Right cardiac atrium (tissue), 5 donors: Measurements from ENCODE around the gene PRKAR1A. TPM values are rescaled to one million over a fixed set of nuclear protein-coding genes. Genes with fewer than 3 reads are reported as not detected.

ENCODE experiments used
- ATAC-seq, 2 donors: fragments of 200-7000 bp; cut with Tn5 transposase; one replicate each; pipeline versions ENCODE4 v1.8.0 to v1.9.1; 2020; ENCODE audit warnings: moderate library complexity in 2 of 2, mild to moderate bottlenecking in 1 of 2
- DNase-seq, 3 donors: peaks; one replicate each; pipeline ENCODE4 v3.0.0-alpha.2; 2020
- H3K27ac ChIP-seq: one replicate; pipeline ENCODE4 v1.5.1; 2013; ENCODE audit warnings: mild to moderate bottlenecking, low read length, control low read depth, moderate library complexity
- H3K27me3 ChIP-seq: one replicate; pipeline ENCODE4 v1.6.1; 2013; ENCODE audit not compliant: control insufficient read depth, insufficient read depth
- H3K4me1 ChIP-seq: one replicate; pipeline ENCODE4 v1.6.1; 2013; ENCODE audit warnings: low read length; ENCODE audit not compliant: control insufficient read depth, insufficient read depth
- H3K4me3 ChIP-seq: one replicate; pipeline ENCODE4 v1.5.1; 2013; ENCODE audit warnings: low read length, control low read depth
- H3K9me3 ChIP-seq: one replicate; pipeline ENCODE4 v1.6.1; 2013; ENCODE audit warnings: low read length; ENCODE audit not compliant: control insufficient read depth
- WGBS: extraction: QIAGEN DNeasy Blood & Tissue Kit; methylation state at CpG from one replicate; pipeline ENCODE4 v1.1.7; 2013; 5-methylcytosine and 5-hydroxymethylcytosine counted together
- intact Hi-C, 4 donors: fragments of 100-400 bp; cut with DNase I; formaldehyde crosslinking; loops; one replicate each; pipeline versions ENCODE4 v1.11.0 to v1.14.0; 2022 to 2023
- polyA plus RNA-seq: library from polyadenylated mRNA; stranded (reverse); fragments of 200-250 nt; gene quantifications from one replicate; pipeline ENCODE4 v1.2.3, GENCODE V29; 2013
- total RNA-seq, 4 donors: library from RNA; stranded (reverse); fragmentation: NEBNext Ultra II Directional; extraction: Animal tissue kit (Norgen Biotek cat#: 25700); gene quantifications; one replicate each; pipeline ENCODE4 v1.2.1, GENCODE V29; 2021
- donor health status: healthy with polysubstance abuse.
- donor health status: DM: no; HTN: yes; CAD: no.
- donor health status: DM: no; HTN: no; CAD: no.
- donor health status: DM: no; HTN: yes; CAD: no; lungs with severe emphysema.
- donor health status: DM: yes; HTN: yes; CAD: no.

The PRKAR1A gene
- total and polyA plus RNA-seq, 5 donors, result 187 to 768 (median 582) TPM

GRCh38 chr17:68567035-68567434 is 54.8 kb downstream of the PRKAR1A start:
- Histone ChIP-seq H3K27ac (no peak overlapping the region), H3K9me3 (no peaks in the 10 kb centered on the region), H3K27me3 (no peaks in the 10 kb centered on the region), H3K4me1 (no peaks in the 10 kb centered on the region), H3K4me3 (no peak overlapping the region)
- intact Hi-C loops, result no loop called here
- DNase-seq, result no peak
- WGBS, result 61% methylated on average over 3 of the region's 3 CpGs
- ATAC-seq, result no peak

DNA sequence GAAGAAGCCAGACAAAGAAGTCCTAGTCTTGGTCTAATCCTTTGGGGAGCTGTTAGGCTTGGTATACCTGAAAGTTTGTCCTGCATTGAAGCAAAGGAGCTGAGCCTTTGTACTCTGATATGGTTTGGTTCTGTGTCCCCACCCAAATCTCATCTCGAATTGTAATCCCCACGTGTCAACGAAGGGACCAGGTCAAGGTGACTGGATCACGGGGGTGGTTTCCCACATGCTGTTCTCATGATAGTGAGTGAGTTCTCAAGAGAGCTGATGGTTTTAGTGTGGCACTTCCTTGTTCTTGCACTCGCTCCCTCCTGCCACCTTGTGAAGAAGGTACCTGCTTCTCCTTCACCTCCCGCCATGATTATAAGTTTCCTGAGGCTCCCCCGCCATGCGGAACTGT is 55.4 kb downstream of the PRKAR1A start:
- WGBS, result 94% methylated on average over 8 of the region's 8 CpGs
- intact Hi-C loops, result no loop called here
- Histone ChIP-seq H3K27me3 (no peaks in the 10 kb centered on the region), H3K9me3 (no peaks in the 10 kb centered on the region), H3K4me3 (no peak overlapping the region), H3K4me1 (no peaks in the 10 kb centered on the region), H3K27ac (no peak overlapping the region)
- ATAC-seq (no peak), DNase-seq (no peak)

GRCh38 chr17:68568581-68568980 is 56.4 kb downstream of the PRKAR1A start:
- Histone ChIP-seq H3K9me3 (no peaks in the 10 kb centered on the region), H3K27me3 (no peaks in the 10 kb centered on the region), H3K4me3 (no peak overlapping the region), H3K27ac (no peak overlapping the region), H3K4me1 (no peaks in the 10 kb centered on the region)
- 87% methylated on average over 2 of the region's 2 CpGs for WGBS
- intact Hi-C loops, result no loop called here
- DNase-seq, result no peak
- no peak for ATAC-seq

GRCh38 chr17:68569346-68569745 is 57.1 kb downstream of the PRKAR1A start:
- ATAC-seq (no peak), DNase-seq (no peak)
- Histone ChIP-seq H3K27me3 (no peaks in the 10 kb centered on the region), H3K27ac (no peak overlapping the region), H3K4me1 (no peaks in the 10 kb centered on the region), H3K9me3 (no peaks in the 10 kb centered on the region), H3K4me3 (no peak overlapping the region)
- intact Hi-C loops, result no loop called here

DNA sequence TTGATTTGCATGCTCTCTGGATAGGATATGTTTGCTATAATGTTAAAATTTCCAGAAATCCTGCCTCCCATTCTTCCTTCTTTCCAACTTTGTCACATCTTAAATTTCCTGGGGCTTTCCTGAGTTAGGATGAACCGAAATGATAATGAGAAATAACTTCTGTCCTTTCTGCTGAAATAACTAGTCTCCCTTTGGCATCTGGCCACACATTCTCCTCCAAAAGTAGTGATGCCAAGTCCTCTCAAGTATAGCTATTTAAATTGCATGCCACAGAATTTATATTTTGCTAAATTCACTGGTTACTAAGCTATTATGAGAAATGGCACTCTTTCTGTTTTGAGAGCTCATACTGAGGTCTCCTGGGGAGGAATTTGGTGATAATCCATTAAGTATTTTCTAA is 58.3 kb downstream of the PRKAR1A start:
- H3K27me3 ChIP-seq, result no peaks in the 10 kb centered on the region
- no peak for ATAC-seq
- H3K9me3 ChIP-seq, result no peaks in the 10 kb centered on the region
- H3K4me3 ChIP-seq, result no peak overlapping the region
- WGBS, result 41% methylated on average over 1 of the region's 1 CpG
- H3K27ac ChIP-seq, result no peak overlapping the region
- DNase-seq, result no peak
- intact Hi-C loops, result no loop called here
- no peaks in the 10 kb centered on the region for H3K4me1 ChIP-seq

GRCh38 chr17:68572138-68572842 is 60.1 kb downstream of the PRKAR1A start:
- Histone ChIP-seq H3K27me3 (no peaks in the 10 kb centered on the region), H3K4me3 (no peak overlapping the region), H3K27ac (no peak overlapping the region), H3K9me3 (no peaks in the 10 kb centered on the region), H3K4me1 (peaks cover 2% of the 10 kb centered on the region)
- ATAC-seq (no peak), DNase-seq (no peak)
- intact Hi-C loops, result no loop called here
- 86% methylated on average over 6 of the region's 6 CpGs for WGBS

GRCh38 chr17:68573338-68573737 is 61.1 kb downstream of the PRKAR1A start:
- DNase-seq (no peak), ATAC-seq (no peak)
- WGBS, result 91% methylated on average over 1 of the region's 1 CpG
- H3K4me3 ChIP-seq, result no peak overlapping the region
- no peaks in the 10 kb centered on the region for H3K27me3 ChIP-seq
- no peaks in the 10 kb centered on the region for H3K9me3 ChIP-seq
- H3K27ac ChIP-seq, result no peak overlapping the region
- intact Hi-C loops, result no loop called here
- peaks cover 2% of the 10 kb centered on the region for H3K4me1 ChIP-seq

GRCh38 chr17:68576137-68576536 is 63.9 kb downstream of the PRKAR1A start:
- ATAC-seq, result no peak
- intact Hi-C loops, result no loop called here
- H3K4me3 ChIP-seq, result no peak overlapping the region
- no peaks in the 10 kb centered on the region for H3K27me3 ChIP-seq
- H3K9me3 ChIP-seq, result no peaks in the 10 kb centered on the region
- H3K27ac ChIP-seq, result no peak overlapping the region
- no peak for DNase-seq
- WGBS, result 99% methylated on average over 2 of the region's 2 CpGs
- H3K4me1 ChIP-seq, result peaks cover 5% of the 10 kb centered on the region

- H3K4me1 ChIP-seq, result peaks cover 5% of the 10 kb centered on the region
- intact Hi-C loops, result no loop called here
- WGBS, result 59% methylated on average over 8 of the region's 8 CpGs
- H3K4me3 ChIP-seq, result no peak overlapping the region
- peak; percentile 49 to 52 for ATAC-seq
- DNase-seq, result peak in 2 of 3 donors; percentile 33 to 62
- no peaks in the 10 kb centered on the region for H3K9me3 ChIP-seq
- no peak overlapping the region for H3K27ac ChIP-seq
- H3K27me3 ChIP-seq, result no peaks in the 10 kb centered on the region
These were observed 64.7 kb downstream of the PRKAR1A start for GRCh38 chr17:68576811-68577496.

DNA sequence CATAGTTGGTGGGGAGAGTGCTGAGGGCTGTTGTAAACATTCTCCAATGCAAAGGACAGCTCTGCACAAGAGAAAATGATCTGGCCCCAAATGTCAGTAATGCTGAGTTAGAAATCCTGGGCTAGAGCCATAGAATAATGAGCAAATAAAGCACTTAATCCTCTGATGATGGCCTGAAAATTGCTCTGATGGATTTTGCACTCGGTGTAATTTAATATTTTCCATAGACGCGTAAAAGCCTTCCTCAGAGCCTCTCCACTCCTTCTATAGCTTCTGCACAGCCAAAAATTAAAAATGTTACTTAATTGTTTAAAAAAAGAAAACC is 65.2 kb downstream of the PRKAR1A start:
- H3K4me1 ChIP-seq, result peaks cover 5% of the 10 kb centered on the region
- no peak overlapping the region for H3K4me3 ChIP-seq
- DNase-seq (no peak), ATAC-seq (no peak)
- H3K27me3 ChIP-seq, result no peaks in the 10 kb centered on the region
- WGBS, result 72% methylated on average over 3 of the region's 3 CpGs
- intact Hi-C loops, result no loop called here
- H3K27ac ChIP-seq, result no peak overlapping the region
- no peaks in the 10 kb centered on the region for H3K9me3 ChIP-seq

DNA sequence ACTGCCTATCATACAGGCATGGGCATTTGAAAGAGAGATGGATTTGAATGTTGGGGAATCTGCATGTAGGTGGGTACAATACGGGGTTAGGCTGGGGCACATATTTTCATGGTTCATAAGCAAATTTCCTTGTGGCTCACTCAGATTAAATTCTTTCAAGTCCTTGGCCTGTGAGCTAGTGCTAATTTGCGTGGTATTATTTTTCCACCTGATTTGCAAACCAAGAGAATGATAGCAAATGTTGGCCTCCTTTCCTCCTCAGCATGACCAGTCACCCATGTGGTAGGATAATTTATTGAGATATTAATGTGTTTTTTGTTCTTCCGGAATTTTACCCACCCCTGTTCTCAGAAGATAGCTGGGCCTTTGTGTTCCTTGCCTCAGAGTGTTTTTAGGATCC is 66.0 kb downstream of the PRKAR1A start:
- intact Hi-C loops, result no loop called here
- H3K9me3 ChIP-seq, result no peaks in the 10 kb centered on the region
- DNase-seq (no peak), ATAC-seq (no peak)
- H3K27me3 ChIP-seq, result no peaks in the 10 kb centered on the region
- WGBS, result 94% methylated on average over 3 of the region's 3 CpGs
- H3K4me3 ChIP-seq, result no peak overlapping the region
- H3K4me1 ChIP-seq, result peaks cover 5% of the 10 kb centered on the region
- no peak overlapping the region for H3K27ac ChIP-seq
